WTC11 (cell line): ENCODE results near the gene FOXJ3. TPM values are rescaled to one million over a fixed set of nuclear protein-coding genes. Genes with fewer than 3 reads are reported as not detected.

ENCODE experiments used
- ATAC-seq: fragments of 200-7000 bp; cut with Tn5 transposase; 2 replicates; pipeline ENCODE4 v1.10.0; 2021; ENCODE audit warnings: mild to moderate bottlenecking, moderate library complexity
- CTCF ChIA-PET: fragments of 300-600 bp; sonication (Branson Sonifier 250); formaldehyde crosslinking; loops from one replicate; lab custom pipeline; 2021; ENCODE audit warnings: antibody characterized with exemption; lab: Charles Lee
- POLR2A ChIA-PET: fragments of 350-600 bp; sonication (Branson Sonifier 250); formaldehyde crosslinking; loops from one replicate; lab custom pipeline; 2021; ENCODE audit warnings: antibody characterized with exemption; lab: Charles Lee
- DNase-seq: peaks from one replicate; pipeline ENCODE4 v3.0.0; 2021; ENCODE audit warnings: low spot score
- H3K27ac Mint-ChIP-seq: 2 replicates; pipeline ENCODE4 v1.8.0; 2021; ENCODE audit warnings: mixed read lengths
- H3K27me3 Mint-ChIP-seq: 2 replicates; pipeline ENCODE4 v1.8.0; 2021; ENCODE audit warnings: low read depth, mild to moderate bottlenecking, moderate library complexity, mixed read lengths
- H3K36me3 Mint-ChIP-seq: 2 replicates; pipeline ENCODE4 v1.8.0; 2021; ENCODE audit warnings: mixed read lengths
- H3K4me1 Mint-ChIP-seq: 2 replicates; pipeline ENCODE4 v1.8.0; 2022; ENCODE audit warnings: mixed read lengths
- H3K4me3 Mint-ChIP-seq: 2 replicates; pipeline ENCODE4 v1.8.0; 2021; ENCODE audit warnings: mild to moderate bottlenecking, moderate library complexity, mixed read lengths
- H3K9me3 Mint-ChIP-seq: 2 replicates; pipeline ENCODE4 v1.8.0; 2021; ENCODE audit warnings: mixed read lengths
- CBFB ChIP-seq: sonication (generic); formaldehyde crosslinking; IDR thresholded peaks from 2 replicates; pipeline ENCODE4 v1.8.1; 2022; ENCODE audit warnings: mild to moderate bottlenecking, low read depth, missing genetic modification reagents
- CDX4 ChIP-seq: fragments of 250-450 bp; sonication (Bioruptor Pico); IDR thresholded peaks from 2 replicates; pipeline ENCODE4 v1.9.0; 2021; ENCODE audit warnings: moderate library complexity, mild to moderate bottlenecking, inconsistent platforms, borderline replicate concordance
- E2F5 ChIP-seq: sonication (generic); formaldehyde crosslinking; IDR thresholded peaks from 2 replicates; pipeline ENCODE4 v1.8.1; 2022; ENCODE audit warnings: mild to moderate bottlenecking, moderate library complexity, missing genetic modification reagents
- ETV6 ChIP-seq: sonication (generic); formaldehyde crosslinking; IDR thresholded peaks from 2 replicates; pipeline ENCODE4 v1.8.1; 2022; ENCODE audit warnings: mild to moderate bottlenecking, missing genetic modification reagents
- FOXK1 ChIP-seq: sonication (generic); formaldehyde crosslinking; IDR thresholded peaks from 2 replicates; pipeline ENCODE4 v1.8.0; 2022; ENCODE audit warnings: mild to moderate bottlenecking, moderate library complexity, missing genetic modification reagents
- GRHL2 ChIP-seq: fragments of 250-450 bp; sonication (Bioruptor Pico); IDR thresholded peaks from 2 replicates; pipeline ENCODE4 v1.8.0; 2022; ENCODE audit warnings: mild to moderate bottlenecking, moderate library complexity; ENCODE audit not compliant: insufficient replicate concordance, severe bottlenecking
- NR1H2 ChIP-seq: sonication (generic); formaldehyde crosslinking; IDR thresholded peaks from 2 replicates; pipeline ENCODE4 v1.9.0; 2021; ENCODE audit warnings: mild to moderate bottlenecking, moderate library complexity, missing genetic modification reagents
- RORB ChIP-seq: fragments of 250-450 bp; sonication (Bioruptor Pico); IDR thresholded peaks from 2 replicates; pipeline ENCODE4 v1.9.0; 2021; ENCODE audit warnings: mild to moderate bottlenecking
- SMAD4 ChIP-seq: sonication (generic); formaldehyde crosslinking; IDR thresholded peaks from 2 replicates; pipeline ENCODE4 v1.8.0; 2022; ENCODE audit warnings: mild to moderate bottlenecking, missing genetic modification reagents
- SOX15 ChIP-seq: fragments of 250-450 bp; sonication (Bioruptor Pico); IDR thresholded peaks from 2 replicates; pipeline ENCODE4 v1.9.0; 2021; ENCODE audit warnings: mild to moderate bottlenecking
- SP1 ChIP-seq: sonication (generic); formaldehyde crosslinking; conservative IDR thresholded peaks from 2 replicates; pipeline ENCODE4 v1.8.1; 2022; ENCODE audit warnings: missing genetic modification reagents
- TEAD1 ChIP-seq: sonication (generic); formaldehyde crosslinking; IDR thresholded peaks from 2 replicates; pipeline ENCODE4 v1.8.0; 2022; ENCODE audit warnings: mild to moderate bottlenecking, missing genetic modification reagents
- ZNF263 ChIP-seq: sonication (generic); formaldehyde crosslinking; IDR thresholded peaks from 2 replicates; pipeline ENCODE4 v1.8.1; 2022; ENCODE audit warnings: low read depth, mild to moderate bottlenecking, moderate library complexity, missing genetic modification reagents
- ZNF425 ChIP-seq: fragments of 250-450 bp; sonication (Bioruptor Pico); conservative IDR thresholded peaks from 2 replicates; pipeline ENCODE4 v1.9.0; 2021; ENCODE audit warnings: mild to moderate bottlenecking
- ZNF671 ChIP-seq: fragments of 250-450 bp; sonication (Bioruptor Pico); IDR thresholded peaks from 2 replicates; pipeline ENCODE4 v1.8.0; 2021; ENCODE audit warnings: mild to moderate bottlenecking
- total RNA-seq: library from RNA; stranded (reverse); gene quantifications from 3 replicates; pipeline ENCODE4 v1.2.3, GENCODE V29; 2021
- TF ChIP-seq, protein P1 (sequence below): sonication (generic); formaldehyde crosslinking; IDR thresholded peaks from 2 replicates; pipeline ENCODE4 v1.8.1; 2022; ENCODE audit warnings: low read depth, missing genetic modification reagents, borderline replicate concordance
- TF ChIP-seq, protein P2 (sequence below): sonication (generic); formaldehyde crosslinking; IDR thresholded peaks from 2 replicates; pipeline ENCODE4 v1.8.1; 2023; ENCODE audit warnings: mild to moderate bottlenecking, moderate library complexity, missing genetic modification reagents
- TF ChIP-seq, protein P3 (sequence below): sonication (generic); formaldehyde crosslinking; IDR thresholded peaks from 2 replicates; pipeline ENCODE4 v1.8.1; 2023; ENCODE audit warnings: mild to moderate bottlenecking, missing genetic modification reagents, borderline replicate concordance
- TF ChIP-seq, protein P4 (sequence below): sonication (generic); formaldehyde crosslinking; IDR thresholded peaks from 2 replicates; pipeline ENCODE4 v1.8.0; 2023; ENCODE audit warnings: missing genetic modification reagents, mild to moderate bottlenecking, borderline replicate concordance

FOXJ3 gene
- total RNA-seq, 1 experiment from 2014 or later = 43.3 TPM

DNA sequence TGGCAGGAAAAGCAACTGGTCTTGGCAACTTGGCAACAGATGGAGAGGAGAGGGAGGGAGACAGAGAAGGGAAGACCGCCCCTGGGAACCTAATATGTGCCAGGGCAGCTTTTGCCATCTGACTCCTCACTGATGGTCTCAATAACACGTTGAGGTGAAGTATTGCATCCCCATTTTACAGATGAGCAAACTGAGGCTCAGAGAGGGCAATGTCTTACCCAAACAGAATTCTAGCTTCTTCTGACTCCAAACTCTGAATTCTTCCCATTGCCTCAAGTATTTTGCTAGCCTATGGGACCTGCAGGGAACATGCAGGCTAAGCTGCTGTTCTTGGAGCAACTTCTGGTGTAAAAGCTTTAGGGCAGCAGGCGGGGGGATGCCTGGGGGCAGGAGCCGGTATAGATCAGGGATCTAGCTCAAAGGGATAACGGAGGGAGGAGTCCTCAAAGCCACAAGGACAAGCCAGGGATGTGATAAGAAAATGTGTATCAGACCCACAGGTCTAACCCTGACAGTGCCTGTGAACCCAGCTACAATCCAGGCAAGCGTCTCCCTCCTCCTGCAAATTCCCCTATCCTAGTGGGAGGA lies 163.3 kb downstream of the FOXJ3 start (continued):
- TF ChIP-seq, protein P1, sequence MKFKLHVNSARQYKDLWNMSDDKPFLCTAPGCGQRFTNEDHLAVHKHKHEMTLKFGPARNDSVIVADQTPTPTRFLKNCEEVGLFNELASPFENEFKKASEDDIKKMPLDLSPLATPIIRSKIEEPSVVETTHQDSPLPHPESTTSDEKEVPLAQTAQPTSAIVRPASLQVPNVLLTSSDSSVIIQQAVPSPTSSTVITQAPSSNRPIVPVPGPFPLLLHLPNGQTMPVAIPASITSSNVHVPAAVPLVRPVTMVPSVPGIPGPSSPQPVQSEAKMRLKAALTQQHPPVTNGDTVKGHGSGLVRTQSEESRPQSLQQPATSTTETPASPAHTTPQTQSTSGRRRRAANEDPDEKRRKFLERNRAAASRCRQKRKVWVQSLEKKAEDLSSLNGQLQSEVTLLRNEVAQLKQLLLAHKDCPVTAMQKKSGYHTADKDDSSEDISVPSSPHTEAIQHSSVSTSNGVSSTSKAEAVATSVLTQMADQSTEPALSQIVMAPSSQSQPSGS (CRISPR knock-in tag) = no peak
- no peak for TF ChIP-seq NR1H2 (CRISPR knock-in tag)
- TF ChIP-seq, protein P2, sequence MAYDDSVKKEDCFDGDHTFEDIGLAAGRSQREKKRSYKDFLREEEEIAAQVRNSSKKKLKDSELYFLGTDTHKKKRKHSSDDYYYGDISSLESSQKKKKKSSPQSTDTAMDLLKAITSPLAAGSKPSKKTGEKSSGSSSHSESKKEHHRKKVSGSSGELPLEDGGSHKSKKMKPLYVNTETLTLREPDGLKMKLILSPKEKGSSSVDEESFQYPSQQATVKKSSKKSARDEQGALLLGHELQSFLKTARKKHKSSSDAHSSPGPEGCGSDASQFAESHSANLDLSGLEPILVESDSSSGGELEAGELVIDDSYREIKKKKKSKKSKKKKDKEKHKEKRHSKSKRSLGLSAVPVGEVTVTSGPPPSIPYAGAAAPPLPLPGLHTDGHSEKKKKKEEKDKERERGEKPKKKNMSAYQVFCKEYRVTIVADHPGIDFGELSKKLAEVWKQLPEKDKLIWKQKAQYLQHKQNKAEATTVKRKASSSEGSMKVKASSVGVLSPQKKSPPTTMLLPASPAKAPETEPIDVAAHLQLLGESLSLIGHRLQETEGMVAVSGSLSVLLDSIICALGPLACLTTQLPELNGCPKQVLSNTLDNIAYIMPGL (CRISPR knock-in tag) = no peak
- TF ChIP-seq ZNF425 (CRISPR knock-in tag) = no peak
- no peak for TF ChIP-seq SP1 (CRISPR knock-in tag)
- TF ChIP-seq ZNF263 = no peak

DNA sequence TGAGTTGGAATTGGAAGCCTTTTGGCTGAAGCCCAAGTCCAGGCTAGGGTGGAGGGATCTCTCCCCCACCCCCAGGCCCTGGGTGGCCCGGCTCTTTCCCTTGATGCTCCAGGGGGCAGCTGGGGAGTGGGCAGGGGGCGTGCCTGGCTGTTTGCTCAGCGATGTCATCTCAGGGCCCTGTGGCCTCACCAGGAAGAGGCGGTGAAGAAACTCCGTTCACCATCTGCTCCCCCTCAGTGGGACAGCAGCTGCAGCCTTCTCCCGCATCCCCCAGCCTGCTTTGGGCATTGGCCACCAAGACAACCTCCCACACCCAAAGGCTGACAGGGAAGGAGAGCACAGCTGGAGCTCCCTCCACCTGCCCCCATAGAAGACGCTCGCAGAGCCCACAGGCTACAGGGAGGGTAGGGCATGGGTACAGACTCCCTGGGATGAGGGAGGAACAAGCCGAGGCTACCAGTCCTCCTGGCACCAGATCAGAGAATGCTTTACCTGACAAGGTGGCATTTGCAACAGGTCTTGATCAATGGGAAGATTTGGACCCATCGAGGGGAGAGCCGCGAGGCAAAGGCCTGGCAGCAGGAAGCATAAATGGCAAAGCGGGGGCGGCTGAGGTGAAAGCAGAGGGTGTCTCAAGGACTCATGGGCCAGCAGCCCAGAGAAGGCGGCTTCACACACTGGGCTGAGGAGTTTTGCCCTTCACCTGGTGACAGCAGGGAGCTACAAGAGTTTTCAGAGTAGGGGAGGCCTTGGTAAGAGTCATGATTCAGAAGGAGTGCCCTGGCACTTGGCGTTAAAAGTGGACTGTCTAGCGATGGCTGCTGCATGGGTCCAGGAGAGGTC lies 164.0 kb downstream of the FOXJ3 start:
- ChIA-PET CTCF (interaction anchor here (1.2 kb wide), 1 partner anchor 24 kb away, joined by 3 read pairs; no protein-coding TSS in a partner anchor), POLR2A (no interaction called here)
- ATAC-seq (no peak), DNase-seq (no peak)
- Mint-ChIP-seq H3K27ac (no peak overlapping the region), H3K4me1 (peaks cover 12% of the 10 kb centered on the region), H3K4me3 (no peak overlapping the region), H3K36me3 (no peaks in the 10 kb centered on the region), H3K9me3 (peaks cover 10% of the 10 kb centered on the region), H3K27me3 (no peaks in the 10 kb centered on the region)
- TF ChIP-seq ETV6 (no peak), SMAD4 (no peak), ZNF671 (CRISPR knock-in tag) (no peak), RORB (CRISPR knock-in tag) (no peak), FOXK1 (CRISPR knock-in tag) (no peak), CDX4 (CRISPR knock-in tag) (no peak), SOX15 (CRISPR knock-in tag) (no peak), TEAD1 (CRISPR knock-in tag) (no peak), GRHL2 (CRISPR knock-in tag) (no peak), CBFB (no peak), E2F5 (CRISPR knock-in tag) (no peak)
- TF ChIP-seq, protein P3, sequence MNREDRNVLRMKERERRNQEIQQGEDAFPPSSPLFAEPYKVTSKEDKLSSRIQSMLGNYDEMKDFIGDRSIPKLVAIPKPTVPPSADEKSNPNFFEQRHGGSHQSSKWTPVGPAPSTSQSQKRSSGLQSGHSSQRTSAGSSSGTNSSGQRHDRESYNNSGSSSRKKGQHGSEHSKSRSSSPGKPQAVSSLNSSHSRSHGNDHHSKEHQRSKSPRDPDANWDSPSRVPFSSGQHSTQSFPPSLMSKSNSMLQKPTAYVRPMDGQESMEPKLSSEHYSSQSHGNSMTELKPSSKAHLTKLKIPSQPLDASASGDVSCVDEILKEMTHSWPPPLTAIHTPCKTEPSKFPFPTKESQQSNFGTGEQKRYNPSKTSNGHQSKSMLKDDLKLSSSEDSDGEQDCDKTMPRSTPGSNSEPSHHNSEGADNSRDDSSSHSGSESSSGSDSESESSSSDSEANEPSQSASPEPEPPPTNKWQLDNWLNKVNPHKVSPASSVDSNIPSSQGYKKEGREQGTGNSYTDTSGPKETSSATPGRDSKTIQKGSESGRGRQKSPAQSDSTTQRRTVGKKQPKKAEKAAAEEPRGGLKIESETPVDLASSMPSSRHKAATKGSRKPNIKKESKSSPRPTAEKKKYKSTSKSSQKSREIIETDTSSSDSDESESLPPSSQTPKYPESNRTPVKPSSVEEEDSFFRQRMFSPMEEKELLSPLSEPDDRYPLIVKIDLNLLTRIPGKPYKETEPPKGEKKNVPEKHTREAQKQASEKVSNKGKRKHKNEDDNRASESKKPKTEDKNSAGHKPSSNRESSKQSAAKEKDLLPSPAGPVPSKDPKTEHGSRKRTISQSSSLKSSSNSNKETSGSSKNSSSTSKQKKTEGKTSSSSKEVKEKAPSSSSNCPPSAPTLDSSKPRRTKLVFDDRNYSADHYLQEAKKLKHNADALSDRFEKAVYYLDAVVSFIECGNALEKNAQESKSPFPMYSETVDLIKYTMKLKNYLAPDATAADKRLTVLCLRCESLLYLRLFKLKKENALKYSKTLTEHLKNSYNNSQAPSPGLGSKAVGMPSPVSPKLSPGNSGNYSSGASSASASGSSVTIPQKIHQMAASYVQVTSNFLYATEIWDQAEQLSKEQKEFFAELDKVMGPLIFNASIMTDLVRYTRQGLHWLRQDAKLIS (CRISPR knock-in tag) = no peak
- TF ChIP-seq, protein P4, sequence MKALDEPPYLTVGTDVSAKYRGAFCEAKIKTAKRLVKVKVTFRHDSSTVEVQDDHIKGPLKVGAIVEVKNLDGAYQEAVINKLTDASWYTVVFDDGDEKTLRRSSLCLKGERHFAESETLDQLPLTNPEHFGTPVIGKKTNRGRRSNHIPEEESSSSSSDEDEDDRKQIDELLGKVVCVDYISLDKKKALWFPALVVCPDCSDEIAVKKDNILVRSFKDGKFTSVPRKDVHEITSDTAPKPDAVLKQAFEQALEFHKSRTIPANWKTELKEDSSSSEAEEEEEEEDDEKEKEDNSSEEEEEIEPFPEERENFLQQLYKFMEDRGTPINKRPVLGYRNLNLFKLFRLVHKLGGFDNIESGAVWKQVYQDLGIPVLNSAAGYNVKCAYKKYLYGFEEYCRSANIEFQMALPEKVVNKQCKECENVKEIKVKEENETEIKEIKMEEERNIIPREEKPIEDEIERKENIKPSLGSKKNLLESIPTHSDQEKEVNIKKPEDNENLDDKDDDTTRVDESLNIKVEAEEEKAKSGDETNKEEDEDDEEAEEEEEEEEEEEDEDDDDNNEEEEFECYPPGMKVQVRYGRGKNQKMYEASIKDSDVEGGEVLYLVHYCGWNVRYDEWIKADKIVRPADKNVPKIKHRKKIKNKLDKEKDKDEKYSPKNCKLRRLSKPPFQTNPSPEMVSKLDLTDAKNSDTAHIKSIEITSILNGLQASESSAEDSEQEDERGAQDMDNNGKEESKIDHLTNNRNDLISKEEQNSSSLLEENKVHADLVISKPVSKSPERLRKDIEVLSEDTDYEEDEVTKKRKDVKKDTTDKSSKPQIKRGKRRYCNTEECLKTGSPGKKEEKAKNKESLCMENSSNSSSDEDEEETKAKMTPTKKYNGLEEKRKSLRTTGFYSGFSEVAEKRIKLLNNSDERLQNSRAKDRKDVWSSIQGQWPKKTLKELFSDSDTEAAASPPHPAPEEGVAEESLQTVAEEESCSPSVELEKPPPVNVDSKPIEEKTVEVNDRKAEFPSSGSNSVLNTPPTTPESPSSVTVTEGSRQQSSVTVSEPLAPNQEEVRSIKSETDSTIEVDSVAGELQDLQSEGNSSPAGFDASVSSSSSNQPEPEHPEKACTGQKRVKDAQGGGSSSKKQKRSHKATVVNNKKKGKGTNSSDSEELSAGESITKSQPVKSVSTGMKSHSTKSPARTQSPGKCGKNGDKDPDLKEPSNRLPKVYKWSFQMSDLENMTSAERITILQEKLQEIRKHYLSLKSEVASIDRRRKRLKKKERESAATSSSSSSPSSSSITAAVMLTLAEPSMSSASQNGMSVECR (CRISPR knock-in tag) = no peak
